ENCODE results near the gene PUM1.

PUM1 gene

GRCh38 chr1:31027693-31028526 is 37.6 kb downstream of the PUM1 start:
- FAIRE-seq: no peak

GRCh38 chr1:31022259-31022658 is 43.3 kb downstream of the PUM1 start:
- FAIRE-seq: no peak

GRCh38 chr1:31020007-31020790 is 45.3 kb downstream of the PUM1 start:
- no peak for FAIRE-seq

- FAIRE-seq: no peak
Measured at GRCh38 chr1:31019401-31019800, 46.1 kb downstream of the PUM1 start.

- no peak for FAIRE-seq
Measured at GRCh38 chr1:31016868-31017267, 48.6 kb downstream of the PUM1 start.

- no peak for FAIRE-seq
Measured at GRCh38 chr1:31013187-31013864, 52.2 kb downstream of the PUM1 start.

- FAIRE-seq: no peak
Measured at GRCh38 chr1:31012210-31012924, 53.1 kb downstream of the PUM1 start.

GRCh38 chr1:31011719-31012118 is 53.8 kb downstream of the PUM1 start:
- no peak for FAIRE-seq

GRCh38 chr1:31010086-31010989 is 55.2 kb downstream of the PUM1 start:
- FAIRE-seq: no peak

- no peak for FAIRE-seq
Measured at GRCh38 chr1:31007462-31007991, 58.0 kb downstream of the PUM1 start.

- no peak for FAIRE-seq
Measured at GRCh38 chr1:31006747-31007146, 58.8 kb downstream of the PUM1 start.

GRCh38 chr1:31005617-31006166 is 59.8 kb downstream of the PUM1 start:
- FAIRE-seq: no peak

GRCh38 chr1:31005198-31005597 is 60.3 kb downstream of the PUM1 start:
- no peak for FAIRE-seq

- no peak for FAIRE-seq
Measured at GRCh38 chr1:31004231-31004621, 61.3 kb downstream of the PUM1 start.

- no peak for FAIRE-seq
Measured at GRCh38 chr1:31003613-31004230, 61.8 kb downstream of the PUM1 start.

- no peak for FAIRE-seq
Measured at GRCh38 chr1:31000301-31000700, 65.2 kb downstream of the PUM1 start.

GRCh38 chr1:30998887-30999286 is 66.6 kb downstream of the PUM1 start:
- no peak for FAIRE-seq

- no peak for FAIRE-seq
Measured at GRCh38 chr1:30998171-30998570, 67.3 kb downstream of the PUM1 start.

GRCh38 chr1:30997463-30998057 is 68.0 kb downstream of the PUM1 start:
- no peak for FAIRE-seq

GRCh38 chr1:30995990-30996612 is 69.4 kb downstream of the PUM1 start:
- no peak for FAIRE-seq

Data from A204.1 (cell line).